HG03442 (cell line): ENCODE results near the gene PTPRN.
"Not testable (repeated sequence)": the region's sequence is repeated elsewhere in the genome, so short reads cannot be mapped to it uniquely, and the experiment has no call there.

Experiments
- ATAC-seq: cut with Tn5 transposase; IDR thresholded peaks from one replicate; pipeline ENCODE4 v1.9.1; 2021; ENCODE audit warnings: mild to moderate bottlenecking, moderate library complexity; ENCODE audit not compliant: unreplicated experiment

PTPRN gene

GRCh38 chr2:219289195-219289536, 20.0 kb downstream of the PTPRN start:
- no peak for ATAC-seq

- no peak for ATAC-seq
Measured at GRCh38 chr2:219287580-219288265, 21.5 kb downstream of the PTPRN start.

GRCh38 chr2:219287116-219287440, 22.1 kb downstream of the PTPRN start:
- ATAC-seq: not testable (repeated sequence)

- ATAC-seq: no peak
Measured at GRCh38 chr2:219286436-219287115, 22.6 kb downstream of the PTPRN start.

DNA sequence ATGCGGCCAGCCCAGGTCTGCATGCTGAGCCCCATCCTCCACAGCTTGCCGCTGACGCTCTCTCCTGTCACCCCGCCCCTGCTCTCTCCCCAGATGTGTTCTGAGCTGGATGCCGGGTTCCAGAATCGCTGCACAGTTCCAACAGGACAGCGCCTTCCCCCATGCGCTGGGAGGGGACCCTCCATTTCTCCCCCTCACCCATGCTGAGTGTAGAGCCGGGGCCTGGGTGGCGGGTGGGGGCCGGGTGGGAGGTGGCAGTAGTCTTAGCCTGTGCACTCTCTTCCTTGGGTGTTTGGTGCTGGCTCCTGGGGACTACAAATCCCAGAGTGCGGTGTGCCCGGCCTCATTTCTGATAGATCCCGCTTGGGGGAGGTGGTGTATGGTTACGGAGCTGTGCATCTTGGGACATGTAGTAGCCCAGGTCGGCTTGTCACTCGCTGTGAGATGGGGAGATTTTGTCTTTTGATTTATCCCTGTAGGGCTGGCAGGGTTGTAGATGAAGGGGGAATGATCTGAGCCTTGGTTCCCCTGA, 23.2 kb downstream of the PTPRN start:
- ATAC-seq: no peak

DNA sequence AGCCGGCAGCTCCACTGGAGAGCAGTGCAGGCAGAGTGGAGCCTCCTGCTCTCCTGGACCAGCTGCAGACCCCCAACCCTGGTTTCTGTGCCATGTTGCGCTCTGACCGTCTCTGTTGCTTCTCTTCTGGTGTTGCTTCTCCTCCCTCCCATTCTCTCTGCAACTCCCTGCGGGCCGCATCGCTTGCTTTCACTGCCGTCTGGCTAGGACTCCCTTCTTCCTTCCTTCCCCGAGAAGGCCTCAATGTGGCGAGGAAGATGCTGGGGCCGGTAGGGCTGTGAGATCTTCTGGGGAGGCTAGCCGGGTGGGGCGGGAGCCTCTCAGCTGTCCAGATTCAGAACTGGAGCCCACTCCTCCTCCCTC, 23.8 kb downstream of the PTPRN start:
- ATAC-seq: no peak

GRCh38 chr2:219284501-219285372, 24.5 kb downstream of the PTPRN start:
- ATAC-seq: no peak

DNA sequence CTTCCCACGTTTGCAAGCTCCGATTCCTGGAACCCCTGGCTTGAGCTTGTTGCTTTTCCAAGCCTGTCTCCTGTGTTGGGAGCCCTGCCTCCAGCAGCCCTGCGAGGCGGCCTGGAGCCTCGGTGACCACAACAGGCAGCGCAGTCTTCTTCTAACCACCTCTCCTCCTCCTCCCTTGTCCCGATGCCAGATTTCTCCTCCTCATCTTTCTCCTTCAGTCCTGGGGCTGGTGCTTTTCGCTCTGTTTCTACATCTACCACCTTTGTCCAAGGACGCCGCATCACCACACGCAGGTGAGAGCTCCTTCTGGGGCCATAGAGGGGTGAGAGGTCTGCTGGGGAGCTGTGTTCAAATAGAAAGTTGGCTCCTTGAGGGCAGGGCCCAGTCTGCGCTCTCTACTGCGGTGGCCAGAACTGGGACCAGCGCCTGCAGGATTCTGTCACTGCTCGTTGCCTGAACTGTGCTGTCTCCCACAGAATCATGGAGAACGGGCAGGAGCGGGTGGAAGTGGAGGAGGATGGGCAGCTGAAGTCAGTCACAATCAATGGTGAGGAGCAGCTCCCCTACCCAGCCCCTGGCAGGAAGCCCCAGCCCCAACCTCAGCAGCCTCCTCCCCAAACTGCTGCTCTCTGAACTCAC, 26.1 kb downstream of the PTPRN start:
- no peak for ATAC-seq

- no peak for ATAC-seq
Measured at GRCh38 chr2:219282375-219282774, 26.8 kb downstream of the PTPRN start.

GRCh38 chr2:219281588-219281987, 27.6 kb downstream of the PTPRN start:
- ATAC-seq: no peak

GRCh38 chr2:219280651-219281050, 28.6 kb downstream of the PTPRN start:
- ATAC-seq: no peak

DNA sequence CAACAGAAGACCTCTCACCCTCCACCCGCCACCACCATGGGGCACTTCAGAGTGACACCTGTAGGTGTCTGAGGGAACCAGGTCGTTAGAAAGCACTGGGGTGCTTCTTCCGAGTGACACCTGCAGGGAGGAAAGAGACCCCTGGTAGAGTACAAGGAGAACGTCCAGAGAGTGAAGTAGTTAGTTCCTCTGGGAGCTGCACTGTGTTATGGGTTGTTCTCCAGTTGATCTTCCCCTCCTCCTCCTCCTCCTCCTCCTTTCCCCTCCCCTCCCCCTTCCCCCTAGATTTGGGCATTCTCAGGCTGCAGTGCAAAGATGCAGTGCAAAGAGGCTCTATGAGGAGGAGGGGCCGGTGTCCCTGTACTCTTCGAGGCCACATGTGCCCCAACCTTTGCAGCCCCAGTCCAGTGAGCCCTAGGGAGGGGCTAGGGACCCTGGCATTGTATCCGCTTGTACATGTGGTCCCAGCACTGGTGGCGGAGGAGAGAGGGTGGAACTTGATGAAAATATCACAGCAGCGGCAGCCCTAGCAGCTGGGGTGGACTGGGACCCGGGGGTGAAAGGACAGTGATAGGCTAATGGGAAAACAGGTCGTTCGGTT, 29.2 kb downstream of the PTPRN start:
- no peak for ATAC-seq

DNA sequence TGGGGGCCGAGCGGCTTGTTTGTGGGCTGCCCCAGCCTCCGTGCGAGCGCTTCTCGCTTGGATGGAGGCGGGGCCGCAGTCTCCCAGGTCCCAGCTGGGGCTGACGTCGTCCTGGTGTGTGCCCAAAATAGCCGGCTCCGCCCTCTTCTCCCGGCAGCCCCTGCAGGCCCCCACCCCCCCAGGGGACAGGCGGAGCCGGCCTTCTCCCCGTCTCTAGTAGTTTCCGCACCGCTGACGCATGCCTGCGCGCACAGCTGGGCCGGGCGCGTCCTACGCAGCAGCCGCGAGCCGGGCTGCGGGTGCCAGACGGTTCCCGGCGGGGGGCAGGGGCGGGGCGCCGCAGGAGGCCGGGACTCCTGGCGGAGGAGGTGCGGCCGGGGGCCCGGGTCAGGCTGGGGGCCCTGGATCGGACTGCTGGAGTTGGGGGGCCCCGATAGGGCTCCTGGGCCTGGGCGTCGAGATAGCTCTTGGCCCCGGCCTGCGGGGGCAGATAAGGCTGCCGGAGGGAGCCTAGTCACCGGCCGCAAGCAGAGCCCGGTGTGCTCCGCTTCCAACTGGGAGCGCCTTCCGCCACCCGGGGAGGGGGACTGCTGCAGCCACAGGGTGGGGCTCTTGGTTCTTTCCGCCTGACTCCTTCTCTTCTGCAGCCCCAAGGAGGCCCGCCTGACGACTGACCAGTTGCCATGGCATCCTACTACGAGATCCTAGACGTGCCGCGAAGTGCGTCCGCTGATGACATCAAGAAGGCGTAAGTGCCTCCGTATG, 29.9 kb downstream of the PTPRN start, which contains the start of gene DNAJB2:
TSS of gene DNAJB2 (plus strand) at position 216 of the 765 bp plus-strand sequence. CDS start at position 684, 468 bp downstream.
- ATAC-seq: peak; percentile 89

- no peak for ATAC-seq
Measured at GRCh38 chr2:219278655-219279150, 30.5 kb downstream of the PTPRN start.

- peak; percentile 24 for ATAC-seq
Measured at GRCh38 chr2:219277703-219278654, 31.2 kb downstream of the PTPRN start.

GRCh38 chr2:219274361-219274921, 34.8 kb downstream of the PTPRN start:
- ATAC-seq: no peak

DNA sequence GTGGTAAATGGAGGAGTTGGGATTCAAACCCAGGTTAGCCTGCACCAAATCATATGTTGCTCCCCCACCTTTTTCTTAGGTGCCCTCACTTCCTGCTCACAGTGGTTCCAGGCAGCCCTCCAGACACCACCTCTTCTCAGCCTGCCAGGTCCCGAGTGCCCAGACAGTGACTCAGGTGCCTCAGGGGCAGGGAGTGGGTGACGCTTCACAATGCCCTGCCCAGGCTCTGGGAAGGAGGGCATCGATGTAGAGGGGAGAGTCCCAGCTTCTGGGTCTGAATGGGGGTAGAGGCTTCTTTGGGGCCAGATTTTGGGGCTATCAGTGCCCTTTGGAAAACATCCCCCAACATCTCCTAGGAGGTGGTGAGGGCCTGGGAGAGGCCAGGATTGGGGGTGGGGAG, 35.3 kb downstream of the PTPRN start:
- ATAC-seq: no peak

DNA sequence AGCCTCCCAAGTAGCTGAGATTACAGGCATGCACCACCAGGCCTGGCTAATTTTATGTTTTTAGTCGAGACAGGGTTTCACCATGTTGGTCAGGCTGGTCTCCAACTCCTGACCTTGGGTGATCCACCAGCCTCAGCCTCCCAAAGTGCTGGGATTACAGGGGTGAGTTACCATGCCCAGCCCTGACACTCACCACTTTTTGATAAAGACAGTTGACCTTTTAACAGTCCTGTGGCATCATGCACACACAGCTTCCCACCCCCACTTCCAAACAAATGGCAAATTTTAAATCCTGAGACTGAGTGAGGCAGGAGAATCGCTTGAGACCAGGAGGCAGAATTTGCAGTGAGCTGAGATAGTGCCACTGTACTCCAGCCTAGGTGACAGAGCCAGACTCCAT, 36.2 kb downstream of the PTPRN start:
- ATAC-seq: no peak
